H1 (cell line): ENCODE measurements around the gene MICU2. TPM values are rescaled to one million over a fixed set of nuclear protein-coding genes. Genes with fewer than 3 reads are reported as not detected.

Experiments
- CTCF ChIA-PET: fragments of 300-600 bp; sonication (Branson Sonifier 250); formaldehyde crosslinking; loops from one replicate; lab custom pipeline; 2021; ENCODE audit not compliant: partially characterized antibody; lab: Charles Lee
- POLR2A ChIA-PET: fragments of 300-600 bp; sonication (Branson Sonifier 250); formaldehyde crosslinking; loops from one replicate; lab custom pipeline; 2021; ENCODE audit warnings: inconsistent platforms; ENCODE audit not compliant: partially characterized antibody; lab: Charles Lee
- DNase-seq, 2 experiments: peaks; one replicate each; pipeline versions ENCODE4 v3.0.0 to v3.0.0-alpha.2; 2010 to 2022; ENCODE audit warnings: low spot score in 2 of 2, low read depth in 1 of 2, mixed read lengths in 1 of 2
- FAIRE-seq: peaks from 2 replicates; lab custom pipeline; 2011; peaks lifted over from hg19 to GRCh38; lab: Jason Lieb, UNC
- H2AFZ ChIP-seq: 2 replicates; pipeline ENCODE4 v1.8.1; 2012; ENCODE audit warnings: low read length, inconsistent platforms
- H2AK5ac ChIP-seq: 2 replicates; pipeline ENCODE4 v1.6.1; 2013; ENCODE audit warnings: low read depth, low read length
- H2BK120ac ChIP-seq: replicated peaks from 2 replicates; pipeline ENCODE3; 2013; ENCODE audit warnings: low read depth, low read length, inconsistent platforms
- H2BK12ac ChIP-seq: 2 replicates; pipeline ENCODE4 v1.6.1; 2013; ENCODE audit warnings: low read depth, low read length
- H2BK15ac ChIP-seq: 2 replicates; pipeline ENCODE4 v1.6.1; 2013; ENCODE audit warnings: low read length
- H2BK20ac ChIP-seq: 2 replicates; pipeline ENCODE4 v1.6.1; 2013; ENCODE audit warnings: low read length
- H2BK5ac ChIP-seq: 2 replicates; pipeline ENCODE4 v1.6.1; 2013; ENCODE audit warnings: low read depth, low read length
- H3K14ac ChIP-seq: 2 replicates; pipeline ENCODE4 v1.6.1; 2013; ENCODE audit warnings: inconsistent platforms; ENCODE audit not compliant: insufficient read length
- H3K18ac ChIP-seq: 2 replicates; pipeline ENCODE4 v1.6.1; 2013; ENCODE audit warnings: low read length; ENCODE audit errors: extremely low read depth
- H3K23ac ChIP-seq: 2 replicates; pipeline ENCODE4 v1.6.1; 2013; ENCODE audit warnings: inconsistent platforms; ENCODE audit not compliant: insufficient read length
- H3K23me2 ChIP-seq: 2 replicates; pipeline ENCODE4 v1.6.1; 2013; ENCODE audit warnings: low read depth, low read length
- H3K27ac ChIP-seq: 2 replicates; pipeline ENCODE4 v1.6.1; 2011; ENCODE audit warnings: low read depth, low read length, inconsistent platforms
- H3K27me3 ChIP-seq, 4 experiments: replicated peaks in 1 of 4; 1 replicate in 1 of 4; 2 replicates in 3 of 4; pipeline versions ENCODE4 v1.6.1 to v1.8.1; 2011 to 2013; ENCODE audit warnings: low read length in 3 of 4, mild to moderate bottlenecking in 3 of 4, inconsistent platforms in 2 of 4, mixed read lengths in 2 of 4, moderate library complexity in 1 of 4; ENCODE audit not compliant: control insufficient read depth in 3 of 4, insufficient read depth in 3 of 4; ENCODE audit errors: extremely low read depth in 1 of 4
- H3K36me3 ChIP-seq, 4 experiments: 2 replicates each; pipeline versions ENCODE4 v1.6.1 to v1.8.1; 2011 to 2013; ENCODE audit warnings: mild to moderate bottlenecking in 4 of 4, low read length in 3 of 4, moderate library complexity in 2 of 4, control low read depth in 1 of 4, inconsistent platforms in 1 of 4; ENCODE audit not compliant: insufficient read depth in 4 of 4, control insufficient read depth in 2 of 4
- H3K4ac ChIP-seq: replicated peaks from 2 replicates; pipeline ENCODE3; 2013; ENCODE audit warnings: low read length, low read depth, mixed read lengths, inconsistent platforms; ENCODE audit not compliant: insufficient read length
- H3K4me1 ChIP-seq, 4 experiments: replicated peaks in 1 of 4; 1 replicate in 1 of 4; 2 replicates in 3 of 4; pipeline versions ENCODE4 v1.6.1 to v1.8.1; 2011 to 2013; ENCODE audit warnings: low read length in 3 of 4, inconsistent platforms in 2 of 4, mixed read lengths in 1 of 4; ENCODE audit not compliant: insufficient read depth in 4 of 4, control insufficient read depth in 3 of 4
- H3K4me2 ChIP-seq, 2 experiments: 2 replicates each; pipeline versions ENCODE4 v1.6.1 to v1.8.1; 2011 to 2013; ENCODE audit warnings: low read depth in 2 of 2, low read length in 2 of 2, control low read depth in 1 of 2, inconsistent platforms in 1 of 2, mild to moderate bottlenecking in 1 of 2; ENCODE audit not compliant: insufficient read depth in 1 of 2
- H3K4me3 ChIP-seq, 4 experiments: fragments of 200-600, 300-600 bp in 1 of 4; sonication (generic), shearing (Covaris generic), sonication (Bioruptor Twin) in 1 of 4; 2 replicates each; pipeline versions ENCODE4 v1.5.1 to v1.8.1; 2011 to 2016; ENCODE audit warnings: low read length in 4 of 4, low read depth in 3 of 4, control low read depth in 2 of 4, inconsistent platforms in 2 of 4, mild to moderate bottlenecking in 2 of 4, mixed read lengths in 1 of 4, moderate library complexity in 1 of 4; ENCODE audit not compliant: insufficient read depth in 2 of 4; ENCODE audit errors: extremely low read depth in 1 of 4
- H3K56ac ChIP-seq: replicated peaks from 2 replicates; pipeline ENCODE3; 2013; ENCODE audit warnings: low read depth, mild to moderate bottlenecking, mixed read lengths, low read length, inconsistent platforms; ENCODE audit not compliant: insufficient read length
- H3K79me1 ChIP-seq: 2 replicates; pipeline ENCODE4 v1.6.1; 2013; ENCODE audit warnings: low read depth, low read length, control low read depth
- H3K79me2 ChIP-seq, 2 experiments: 2 replicates each; pipeline versions ENCODE4 v1.6.1 to v1.8.1; 2012 to 2013; ENCODE audit warnings: low read length in 2 of 2, mild to moderate bottlenecking in 2 of 2, inconsistent platforms in 1 of 2; ENCODE audit not compliant: insufficient read depth in 2 of 2, control insufficient read depth in 1 of 2
- H3K9ac ChIP-seq, 4 experiments: replicated peaks in 1 of 4; 1 replicate in 1 of 4; 2 replicates in 3 of 4; pipeline versions ENCODE4 v1.6.1 to v1.8.1; 2011 to 2013; ENCODE audit warnings: low read depth in 3 of 4, low read length in 3 of 4, control low read depth in 2 of 4, mild to moderate bottlenecking in 2 of 4, moderate library complexity in 2 of 4, inconsistent platforms in 1 of 4; ENCODE audit errors: extremely low read depth in 1 of 4
- H3K9me3 ChIP-seq, 2 experiments: 2 replicates each; pipeline versions ENCODE4 v1.6.1 to v1.8.1; 2012 to 2013; ENCODE audit warnings: mild to moderate bottlenecking in 2 of 2, moderate library complexity in 2 of 2, control low read depth in 1 of 2, inconsistent platforms in 1 of 2, low read depth in 1 of 2, low read length in 1 of 2, mixed read lengths in 1 of 2; ENCODE audit not compliant: insufficient read depth in 2 of 2
- H4K20me1 ChIP-seq, 2 experiments: replicated peaks in 1 of 2; 2 replicates each; pipeline versions ENCODE3 to v1.8.1; 2011 to 2013; ENCODE audit warnings: inconsistent platforms in 2 of 2, low read length in 2 of 2, mild to moderate bottlenecking in 1 of 2; ENCODE audit not compliant: insufficient read depth in 2 of 2, control insufficient read depth in 1 of 2
- H4K5ac ChIP-seq: 2 replicates; pipeline ENCODE4 v1.6.1; 2013; ENCODE audit warnings: low read length, low read depth, mixed read lengths, inconsistent platforms; ENCODE audit not compliant: insufficient read length
- H4K8ac ChIP-seq: 2 replicates; pipeline ENCODE4 v1.8.0; 2013; ENCODE audit warnings: mild to moderate bottlenecking, moderate library complexity, low read length, inconsistent platforms; ENCODE audit not compliant: insufficient read depth; ENCODE audit errors: extremely low read depth
- H4K91ac ChIP-seq: replicated peaks from 2 replicates; pipeline ENCODE3; 2013; ENCODE audit warnings: low read length, mixed read lengths, inconsistent platforms; ENCODE audit not compliant: insufficient read length
- BRCA1 ChIP-seq: IDR thresholded peaks from 2 replicates; pipeline ENCODE4 v1.6.1; 2012; ENCODE audit warnings: low read depth, low read length, improper control_type of control experiment
- CREB1 ChIP-seq: IDR thresholded peaks from 2 replicates; pipeline ENCODE4 v1.6.1; 2012; ENCODE audit warnings: inconsistent platforms
- JUN ChIP-seq: IDR thresholded peaks from 2 replicates; pipeline ENCODE4 v1.6.1; 2011; ENCODE audit warnings: low read depth, mild to moderate bottlenecking, improper control_type of control experiment, low read length
- POU5F1 ChIP-seq: IDR thresholded peaks from 2 replicates; pipeline ENCODE4 v1.6.1; 2011; ENCODE audit warnings: low read depth, mild to moderate bottlenecking, low read length, moderate library complexity
- RBBP5 ChIP-seq: IDR thresholded peaks from 2 replicates; pipeline ENCODE4 v1.7.1; 2012; ENCODE audit warnings: low read depth, mild to moderate bottlenecking, inconsistent platforms, low read length, moderate library complexity, borderline replicate concordance
- SIN3A ChIP-seq, 2 experiments: IDR thresholded peaks in 1 of 2; conservative IDR thresholded peaks in 1 of 2; 2 replicates each; pipeline ENCODE4 v1.6.1; 2011 to 2012; ENCODE audit warnings: low read length in 2 of 2, improper control_type of control experiment in 1 of 2, low read depth in 1 of 2, mild to moderate bottlenecking in 1 of 2
- SIX5 ChIP-seq: IDR thresholded peaks from 2 replicates; pipeline ENCODE4 v1.6.1; 2011; ENCODE audit warnings: mild to moderate bottlenecking, low read depth, low read length
- SRF ChIP-seq: IDR thresholded peaks from 2 replicates; pipeline ENCODE4 v1.6.1; 2011; ENCODE audit warnings: mild to moderate bottlenecking, low read depth, low read length, moderate library complexity
- TCF12 ChIP-seq: IDR thresholded peaks from 2 replicates; pipeline ENCODE4 v1.6.1; 2011; ENCODE audit warnings: low read depth, mild to moderate bottlenecking, low read length
- TEAD4 ChIP-seq: IDR thresholded peaks from 2 replicates; pipeline ENCODE4 v1.6.1; 2012; ENCODE audit warnings: low read depth, low read length, inconsistent platforms, mixed read lengths
- WGBS, 2 experiments: shearing (Covaris generic) in 1 of 2; methylation state at CpG; one replicate each; pipeline versions ENCODE4 v1.1.6 to v1.1.7; 2013 to 2015; ENCODE audit warnings: low lambda C conversion rate in 2 of 2, mixed read lengths in 2 of 2, inconsistent platforms in 1 of 2, low coverage in 1 of 2, missing lambda C conversion rate in 1 of 2; ENCODE audit not compliant: insufficient replicate concordance in 2 of 2, insufficient coverage in 1 of 2, insufficient read length in 1 of 2; ENCODE audit errors: extremely low coverage in 1 of 2, missing lambda C conversion rate in 1 of 2; 5-methylcytosine and 5-hydroxymethylcytosine counted together
- polyA plus RNA-seq, 7 experiments: library from polyadenylated mRNA; depleted of rRNA in 3 of 7; stranded (reverse) in 5 of 7; unstranded in 2 of 7; fragments of >200 nt in 5 of 7; fragments of 200-250 nt in 2 of 7; gene quantifications; 1 replicate in 5 of 7; 2 replicates in 1 of 7; 4 replicates in 1 of 7; pipeline versions ENCODE4 v1.2.1 to v1.2.3, GENCODE V29; 2011 to 2013; ENCODE audit warnings: missing spikeins in 2 of 7, mixed read lengths in 2 of 7
- total RNA-seq: library from RNA; stranded (reverse); fragmentation: NEBNext Ultra II Directional; extraction: Animal tissue kit (Norgen Biotek cat#: 25700); gene quantifications from 2 replicates; pipeline ENCODE4 v1.2.1, GENCODE V29; 2021
- TF ChIP-seq, protein P1 (sequence below), 3 experiments: IDR thresholded peaks; 1 replicate in 2 of 3; 2 replicates in 1 of 3; pipeline versions ENCODE4 v1.5.1 to v1.6.1; 2011; ENCODE audit warnings: low read length in 3 of 3, mild to moderate bottlenecking in 3 of 3, inconsistent platforms in 2 of 3, low read depth in 1 of 3, moderate library complexity in 1 of 3; ENCODE audit not compliant: insufficient read depth in 1 of 3; ENCODE audit errors: control extremely low read depth in 1 of 3
- TF ChIP-seq, protein P2 (sequence below): IDR thresholded peaks from 2 replicates; pipeline ENCODE4 v1.6.1; 2012; ENCODE audit warnings: inconsistent platforms

MICU2 gene
- total and polyA plus RNA-seq, 2 of the 8 experiments (the other 6 are each of a cell fraction or from before 2014, with no cell fraction given): 34.6 to 36.5 TPM

DNA sequence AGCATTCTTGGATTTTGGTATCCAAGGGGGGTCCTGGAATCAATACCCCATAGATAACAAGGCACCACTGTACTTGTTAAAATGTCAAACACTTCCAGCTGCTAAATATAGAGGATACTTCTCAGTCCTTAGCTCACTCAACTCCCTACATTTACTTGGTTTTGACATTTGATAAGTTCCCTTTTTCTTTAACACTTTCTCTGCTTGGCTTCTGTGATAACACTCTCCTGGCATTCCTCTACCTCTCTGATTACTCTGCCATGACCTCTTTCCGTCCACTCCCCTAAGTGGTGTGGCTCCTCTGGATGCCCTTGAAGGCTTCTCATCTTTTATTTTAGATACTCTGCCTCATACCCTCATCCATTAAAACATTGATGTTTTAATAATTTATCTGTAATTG, 65.2 kb downstream of the MICU2 start:
- no peaks in the 10 kb centered on the region for H3K79me1 ChIP-seq
- no peak overlapping the region for H2BK5ac ChIP-seq
- CTCF ChIA-PET: interaction anchor here (1.0 kb wide), 1 partner anchor 19 kb away, joined by 3 read pairs; no protein-coding TSS in a partner anchor
- no peak overlapping the region for H2BK120ac ChIP-seq
- H3K14ac ChIP-seq: no peak overlapping the region
- POLR2A ChIA-PET: no interaction called here
- no peak overlapping the region for H2AK5ac ChIP-seq
- 85% methylated on average over 1 of the region's 1 CpG; no CpG with 5 or more reads in 1 of the 2 experiments for WGBS, 2 experiments
- H2AFZ ChIP-seq: no peak overlapping the region
- no peaks in the 10 kb centered on the region for H4K20me1 ChIP-seq
- no peaks in the 10 kb centered on the region for H3K23me2 ChIP-seq
- no peak overlapping the region for H3K9ac ChIP-seq
- FAIRE-seq (no peak), DNase-seq (no peak)
- H3K4me3 ChIP-seq: no peak overlapping the region
- no peak overlapping the region for H4K5ac ChIP-seq
- no peaks in the 10 kb centered on the region for H3K9me3 ChIP-seq
- no peak overlapping the region for H4K91ac ChIP-seq
- H4K8ac ChIP-seq: no peak overlapping the region
- no peak overlapping the region for H3K27ac ChIP-seq
- H3K36me3 ChIP-seq: no peaks in the 10 kb centered on the region
- no peak overlapping the region for H2BK12ac ChIP-seq
- no peak overlapping the region for H3K56ac ChIP-seq
- no peak overlapping the region for H2BK20ac ChIP-seq
- no peak overlapping the region for H3K18ac ChIP-seq
- H3K27me3 ChIP-seq: no peaks in the 10 kb centered on the region
- no peak overlapping the region for H2BK15ac ChIP-seq
- no peak overlapping the region for H3K4me2 ChIP-seq
- 0 out of 4 replicates have a peak, but pooled peaks cover 0 to 4% of the 10 kb centered on the region in 2 experiments for H3K79me2 ChIP-seq
- H3K23ac ChIP-seq: no peak overlapping the region
- H3K4ac ChIP-seq: no peak overlapping the region
- H3K4me1 ChIP-seq: no peaks in the 10 kb centered on the region
- TF ChIP-seq SIN3A (conservative IDR thresholded peaks at IDR 0.05 in 1 of 2, IDR thresholded peaks at IDR 0.05 in 1 of 2; ENCODE audit: low read depth in 1 of 2, low read length in 2 of 2) (no peak), JUN (no peak), TCF12 (no peak), POU5F1 (no peak), CREB1 (no peak), RBBP5 (no peak), SIX5 (no peak), SRF (no peak), BRCA1 (no peak), TEAD4 (no peak)
- TF ChIP-seq, protein P1, sequence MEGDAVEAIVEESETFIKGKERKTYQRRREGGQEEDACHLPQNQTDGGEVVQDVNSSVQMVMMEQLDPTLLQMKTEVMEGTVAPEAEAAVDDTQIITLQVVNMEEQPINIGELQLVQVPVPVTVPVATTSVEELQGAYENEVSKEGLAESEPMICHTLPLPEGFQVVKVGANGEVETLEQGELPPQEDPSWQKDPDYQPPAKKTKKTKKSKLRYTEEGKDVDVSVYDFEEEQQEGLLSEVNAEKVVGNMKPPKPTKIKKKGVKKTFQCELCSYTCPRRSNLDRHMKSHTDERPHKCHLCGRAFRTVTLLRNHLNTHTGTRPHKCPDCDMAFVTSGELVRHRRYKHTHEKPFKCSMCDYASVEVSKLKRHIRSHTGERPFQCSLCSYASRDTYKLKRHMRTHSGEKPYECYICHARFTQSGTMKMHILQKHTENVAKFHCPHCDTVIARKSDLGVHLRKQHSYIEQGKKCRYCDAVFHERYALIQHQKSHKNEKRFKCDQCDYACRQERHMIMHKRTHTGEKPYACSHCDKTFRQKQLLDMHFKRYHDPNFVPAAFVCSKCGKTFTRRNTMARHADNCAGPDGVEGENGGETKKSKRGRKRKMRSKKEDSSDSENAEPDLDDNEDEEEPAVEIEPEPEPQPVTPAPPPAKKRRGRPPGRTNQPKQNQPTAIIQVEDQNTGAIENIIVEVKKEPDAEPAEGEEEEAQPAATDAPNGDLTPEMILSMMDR (IDR thresholded peaks at IDR 0.05; ENCODE audit: control extremely low read depth in 1 of 3, insufficient read depth in 1 of 3, low read depth in 1 of 3, low read length in 3 of 3): no peak
- TF ChIP-seq, protein P2, sequence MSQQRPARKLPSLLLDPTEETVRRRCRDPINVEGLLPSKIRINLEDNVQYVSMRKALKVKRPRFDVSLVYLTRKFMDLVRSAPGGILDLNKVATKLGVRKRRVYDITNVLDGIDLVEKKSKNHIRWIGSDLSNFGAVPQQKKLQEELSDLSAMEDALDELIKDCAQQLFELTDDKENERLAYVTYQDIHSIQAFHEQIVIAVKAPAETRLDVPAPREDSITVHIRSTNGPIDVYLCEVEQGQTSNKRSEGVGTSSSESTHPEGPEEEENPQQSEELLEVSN: no peak
